Daoy (cell line): ENCODE results near the gene DIO1. TPM values are rescaled to one million over a fixed set of nuclear protein-coding genes. Genes with fewer than 3 reads are reported as not detected.

Source experiments
- total RNA-seq: library from RNA; depleted of rRNA; stranded (reverse); fragments of >200 nt; shearing (Covaris generic); gene quantifications from 2 replicates; pipeline ENCODE4 v1.2.3, GENCODE V29; 2014; rRNA removed

The DIO1 gene
- total RNA-seq, 1 experiment from 2014 or later = not detected

Other genes starting within 250 kb of the DIO1 start
- gene GLIS1, start 155.0 kb upstream of the DIO1 start, total RNA-seq = 3.0 and 4.7 TPM in 2 replicates
- 78.3 and 89.1 TPM in 2 replicates for gene NDC1, start 55.9 kb upstream of the DIO1 start, total RNA-seq
- 19.7 and 20.9 TPM in 2 replicates for gene YIPF1, start 4.4 kb upstream of the DIO1 start, total RNA-seq
- 57.0 and 67.2 TPM in 2 replicates for gene IFT25, start 51.5 kb downstream of the DIO1 start, total RNA-seq
- 39.8 and 43.8 TPM in 2 replicates for gene LRRC42, start 52.2 kb downstream of the DIO1 start, total RNA-seq
- not detected in 2 replicates for gene LDLRAD1, start 124.0 kb downstream of the DIO1 start, total RNA-seq
- gene TMEM59, start 159.0 kb downstream of the DIO1 start, total RNA-seq = 177 and 229 TPM in 2 replicates
- gene TCEANC2, start 159.4 kb downstream of the DIO1 start, total RNA-seq = 4.9 and 5.0 TPM in 2 replicates